ENCODE measurements around the gene SLC22A15. TPM values are rescaled to one million over a fixed set of nuclear protein-coding genes. Genes with fewer than 3 reads are reported as not detected.

Gene SLC22A15
- polyA plus RNA-seq, 3 donors, result 3.2 to 33.4 (median 4.5) TPM

GRCh38 chr1:115949156-115949555 is 27.2 kb upstream of the SLC22A15 start:
- H3K27me3 Mint-ChIP-seq (ENCODE audit: low read depth in 3 of 3), result peaks cover 0 to 2% (median 0%) of the 10 kb centered on the region in 3 donors
- Histone ChIP-seq H3K27ac (ENCODE audit: low read depth in 1 of 2, low read length in 2 of 2) (no peak overlapping the region), H3K4me3 (replicated peaks in 1 of 3; ENCODE audit: low read depth in 2 of 3, low read length in 3 of 3) (no peak overlapping the region), H3K36me3 (replicated peaks in 1 of 2; ENCODE audit: control insufficient read depth in 1 of 2, insufficient read depth in 2 of 2, low read length in 2 of 2) (no peaks in the 10 kb centered on the region), H4K20me1 (ENCODE audit: insufficient read depth, low read length) (no peaks in the 10 kb centered on the region), H2AFZ (ENCODE audit: insufficient read depth, low read depth, low read length, poor library complexity, severe bottlenecking) (no peak overlapping the region), H3K27me3 (ENCODE audit: control insufficient read depth in 2 of 2, insufficient read depth in 2 of 2, low read length in 2 of 2) (no peaks in the 10 kb centered on the region), H3K4me1 (ENCODE audit: control insufficient read depth in 1 of 2, insufficient read depth in 2 of 2, low read length in 2 of 2) (peaks cover 9 to 11% of the 10 kb centered on the region in 2 donors), H3K9me3 (replicated peaks in 1 of 2; ENCODE audit: control insufficient read depth in 1 of 2, insufficient read depth in 1 of 2, low read length in 2 of 2) (no peaks in the 10 kb centered on the region), H3K79me2 (ENCODE audit: insufficient read depth, low read length) (no peaks in the 10 kb centered on the region), H3K4me2 (replicated peaks; ENCODE audit: extremely low read depth, low read length, poor library complexity, severe bottlenecking) (no peak overlapping the region), H3K9ac (ENCODE audit: insufficient read depth, low read length, poor library complexity, severe bottlenecking) (no peak overlapping the region)
- TF ChIP-seq CTCF (IDR thresholded peaks at IDR 0.05), result no peak
- no peak overlapping the region for H3K4me3 Mint-ChIP-seq
- no peak overlapping the region for H3K27ac Mint-ChIP-seq
- intact Hi-C loops (cut with micrococcal nuclease), result no loop called here
- peaks cover 0 to 4% (median 0%) of the 10 kb centered on the region in 7 donors for H3K9me3 Mint-ChIP-seq
- no peak for DNase-seq
- no CpG with 5 or more reads among the region's 2 CpGs for WGBS (ENCODE audit: insufficient coverage)
- H3K36me3 Mint-ChIP-seq, result no peaks in the 10 kb centered on the region
- peaks cover 18% of the 10 kb centered on the region for H3K4me1 Mint-ChIP-seq

GRCh38 chr1:115951560-115951959 is 24.8 kb upstream of the SLC22A15 start:
- Mint-ChIP-seq H3K27me3 (ENCODE audit: low read depth in 3 of 3) (peaks cover 0 to 2% (median 0%) of the 10 kb centered on the region in 3 donors), H3K36me3 (no peaks in the 10 kb centered on the region), H3K4me3 (peak overlapping the region in 1 of 2 donors; percentile 72), H3K9me3 (peaks cover 0 to 4% (median 0%) of the 10 kb centered on the region in 7 donors), H3K4me1 (peaks cover 11% of the 10 kb centered on the region), H3K27ac (peak overlapping the region in 2 of 7 donors; percentile 15 to 74)
- Histone ChIP-seq H3K4me2 (replicated peaks; ENCODE audit: extremely low read depth, low read length, poor library complexity, severe bottlenecking) (peak overlapping the region; percentile 28), H3K27me3 (ENCODE audit: control insufficient read depth in 2 of 2, insufficient read depth in 2 of 2, low read length in 2 of 2) (no peaks in the 10 kb centered on the region), H3K4me1 (ENCODE audit: control insufficient read depth in 1 of 2, insufficient read depth in 2 of 2, low read length in 2 of 2) (peaks cover 9 to 11% of the 10 kb centered on the region in 2 donors), H3K9me3 (replicated peaks in 1 of 2; ENCODE audit: control insufficient read depth in 1 of 2, insufficient read depth in 1 of 2, low read length in 2 of 2) (no peaks in the 10 kb centered on the region), H3K79me2 (ENCODE audit: insufficient read depth, low read length) (no peaks in the 10 kb centered on the region), H3K27ac (ENCODE audit: low read depth in 1 of 2, low read length in 2 of 2) (peak overlapping the region in 1 of 2 donors; percentile 17), H3K4me3 (replicated peaks in 1 of 3; ENCODE audit: low read depth in 2 of 3, low read length in 3 of 3) (peak overlapping the region in 1 of 3 experiments; percentile 11), H3K36me3 (replicated peaks in 1 of 2; ENCODE audit: control insufficient read depth in 1 of 2, insufficient read depth in 2 of 2, low read length in 2 of 2) (no peaks in the 10 kb centered on the region), H3K9ac (ENCODE audit: insufficient read depth, low read length, poor library complexity, severe bottlenecking) (no peak overlapping the region), H4K20me1 (ENCODE audit: insufficient read depth, low read length) (no peaks in the 10 kb centered on the region), H2AFZ (ENCODE audit: insufficient read depth, low read depth, low read length, poor library complexity, severe bottlenecking) (peak overlapping the region; percentile 6)
- TF ChIP-seq CTCF (IDR thresholded peaks at IDR 0.05), result no peak
- DNase-seq, result peak; percentile 2 to 38 (median 32)
- intact Hi-C loops (cut with micrococcal nuclease), result no loop called here
